Activated gamma-delta T cell treated with Interleukin-2 at 50 U/mL for 16 hours (primary cell): ENCODE measurements around the gene AGAP1.

ENCODE experiments used
- DNase-seq: peaks from one replicate; pipeline ENCODE4 v3.0.0-alpha.2; 2020

Gene AGAP1

GRCh38 chr2:235904585-235904931, 410.7 kb downstream of the AGAP1 start:
- DNase-seq: no peak

- no peak for DNase-seq
These were observed 415.0 kb downstream of the AGAP1 start for GRCh38 chr2:235908826-235909225.

GRCh38 chr2:235909358-235909757, 415.5 kb downstream of the AGAP1 start:
- no peak for DNase-seq

- no peak for DNase-seq
These were observed 416.2 kb downstream of the AGAP1 start for GRCh38 chr2:235910067-235910466.

GRCh38 chr2:235911125-235911524, 417.3 kb downstream of the AGAP1 start:
- DNase-seq: no peak

GRCh38 chr2:235911633-235912233, 417.9 kb downstream of the AGAP1 start:
- no peak for DNase-seq

GRCh38 chr2:235914756-235915155, 420.9 kb downstream of the AGAP1 start:
- no peak for DNase-seq

- DNase-seq: no peak
These were observed 423.7 kb downstream of the AGAP1 start for GRCh38 chr2:235917506-235917905.

GRCh38 chr2:235918876-235919275, 425.0 kb downstream of the AGAP1 start:
- DNase-seq: no peak

- no peak for DNase-seq
These were observed 426.5 kb downstream of the AGAP1 start for GRCh38 chr2:235920216-235920865.

- DNase-seq: no peak
These were observed 427.8 kb downstream of the AGAP1 start for GRCh38 chr2:235921508-235922191.

GRCh38 chr2:235922839-235923238, 429.0 kb downstream of the AGAP1 start:
- DNase-seq: no peak

- DNase-seq: no peak
These were observed 430.2 kb downstream of the AGAP1 start for GRCh38 chr2:235923859-235924674.

GRCh38 chr2:235924675-235925063, 430.8 kb downstream of the AGAP1 start:
- DNase-seq: no peak

- DNase-seq: no peak
These were observed 431.5 kb downstream of the AGAP1 start for GRCh38 chr2:235925250-235925919.

- no peak for DNase-seq
These were observed 432.4 kb downstream of the AGAP1 start for GRCh38 chr2:235926229-235926628.

GRCh38 chr2:235928751-235929370, 435.0 kb downstream of the AGAP1 start:
- no peak for DNase-seq

GRCh38 chr2:235930701-235931100, 436.9 kb downstream of the AGAP1 start:
- no peak for DNase-seq

- DNase-seq: no peak
These were observed 437.8 kb downstream of the AGAP1 start for GRCh38 chr2:235931676-235932075.

- DNase-seq: no peak
These were observed 440.4 kb downstream of the AGAP1 start for GRCh38 chr2:235934059-235934773.

- no peak for DNase-seq
These were observed 441.1 kb downstream of the AGAP1 start for GRCh38 chr2:235934774-235935484.
